WTC11 (cell line): ENCODE results near the gene ADGRD2. TPM values are rescaled to one million over a fixed set of nuclear protein-coding genes. Genes with fewer than 3 reads are reported as not detected.

ENCODE experiments used
- ATAC-seq: fragments of 200-7000 bp; cut with Tn5 transposase; 2 replicates; pipeline ENCODE4 v1.10.0; 2021; ENCODE audit warnings: mild to moderate bottlenecking, moderate library complexity
- CTCF ChIA-PET: fragments of 300-600 bp; sonication (Branson Sonifier 250); formaldehyde crosslinking; loops from one replicate; lab custom pipeline; 2021; ENCODE audit warnings: antibody characterized with exemption; lab: Charles Lee
- POLR2A ChIA-PET: fragments of 350-600 bp; sonication (Branson Sonifier 250); formaldehyde crosslinking; loops from one replicate; lab custom pipeline; 2021; ENCODE audit warnings: antibody characterized with exemption; lab: Charles Lee
- DNase-seq: peaks from one replicate; pipeline ENCODE4 v3.0.0; 2021; ENCODE audit warnings: low spot score
- H3K27ac Mint-ChIP-seq: 2 replicates; pipeline ENCODE4 v1.8.0; 2021; ENCODE audit warnings: mixed read lengths
- H3K27me3 Mint-ChIP-seq: 2 replicates; pipeline ENCODE4 v1.8.0; 2021; ENCODE audit warnings: low read depth, mild to moderate bottlenecking, moderate library complexity, mixed read lengths
- H3K36me3 Mint-ChIP-seq: 2 replicates; pipeline ENCODE4 v1.8.0; 2021; ENCODE audit warnings: mixed read lengths
- H3K4me1 Mint-ChIP-seq: 2 replicates; pipeline ENCODE4 v1.8.0; 2022; ENCODE audit warnings: mixed read lengths
- H3K4me3 Mint-ChIP-seq: 2 replicates; pipeline ENCODE4 v1.8.0; 2021; ENCODE audit warnings: mild to moderate bottlenecking, moderate library complexity, mixed read lengths
- H3K9me3 Mint-ChIP-seq: 2 replicates; pipeline ENCODE4 v1.8.0; 2021; ENCODE audit warnings: mixed read lengths
- CBFB ChIP-seq: sonication (generic); formaldehyde crosslinking; IDR thresholded peaks from 2 replicates; pipeline ENCODE4 v1.8.1; 2022; ENCODE audit warnings: mild to moderate bottlenecking, low read depth, missing genetic modification reagents
- CREB1 ChIP-seq: sonication (generic); formaldehyde crosslinking; IDR thresholded peaks from 2 replicates; pipeline ENCODE4 v1.8.0; 2023; ENCODE audit warnings: mild to moderate bottlenecking, missing genetic modification reagents
- FOXJ3 ChIP-seq: sonication (generic); formaldehyde crosslinking; IDR thresholded peaks from 2 replicates; pipeline ENCODE4 v1.9.0; 2021; ENCODE audit warnings: missing genetic modification reagents, mild to moderate bottlenecking, borderline replicate concordance
- FOXK1 ChIP-seq: sonication (generic); formaldehyde crosslinking; IDR thresholded peaks from 2 replicates; pipeline ENCODE4 v1.8.0; 2022; ENCODE audit warnings: mild to moderate bottlenecking, moderate library complexity, missing genetic modification reagents
- GTF2I ChIP-seq: fragments of 250-450 bp; sonication (Bioruptor Pico); conservative IDR thresholded peaks from 2 replicates; pipeline ENCODE4 v1.4.0; 2021; ENCODE audit warnings: mild to moderate bottlenecking
- IRF2 ChIP-seq: sonication (generic); formaldehyde crosslinking; IDR thresholded peaks from 2 replicates; pipeline ENCODE4 v1.8.0; 2022; ENCODE audit warnings: low read depth, missing genetic modification reagents, borderline replicate concordance
- KAT7 ChIP-seq: sonication (generic); formaldehyde crosslinking; IDR thresholded peaks from 2 replicates; pipeline ENCODE4 v1.8.1; 2023; ENCODE audit warnings: missing genetic modification reagents, mild to moderate bottlenecking, borderline replicate concordance
- SP1 ChIP-seq: sonication (generic); formaldehyde crosslinking; conservative IDR thresholded peaks from 2 replicates; pipeline ENCODE4 v1.8.1; 2022; ENCODE audit warnings: missing genetic modification reagents
- TCF7 ChIP-seq: sonication (generic); formaldehyde crosslinking; IDR thresholded peaks from 2 replicates; pipeline ENCODE4 v1.8.0; 2022; ENCODE audit warnings: mild to moderate bottlenecking, low read depth, missing genetic modification reagents, moderate library complexity
- ZNF396 ChIP-seq: fragments of 250-450 bp; sonication (Bioruptor Pico); IDR thresholded peaks from 2 replicates; pipeline ENCODE4 v1.8.0; 2021; ENCODE audit warnings: mild to moderate bottlenecking, moderate library complexity, borderline replicate concordance
- total RNA-seq: library from RNA; stranded (reverse); gene quantifications from 3 replicates; pipeline ENCODE4 v1.2.3, GENCODE V29; 2021
- TF ChIP-seq, protein P1 (sequence below): sonication (generic); formaldehyde crosslinking; conservative IDR thresholded peaks from 2 replicates; pipeline ENCODE4 v1.8.1; 2023; ENCODE audit warnings: mild to moderate bottlenecking, low read depth, missing genetic modification reagents, moderate library complexity
- TF ChIP-seq, protein P2 (sequence below): sonication (generic); formaldehyde crosslinking; conservative IDR thresholded peaks from 2 replicates; pipeline ENCODE4 v1.8.1; 2022; ENCODE audit warnings: mild to moderate bottlenecking, missing genetic modification reagents
- TF ChIP-seq, protein P3 (sequence below): sonication (generic); formaldehyde crosslinking; IDR thresholded peaks from 2 replicates; pipeline ENCODE4 v1.8.1; 2022; ENCODE audit warnings: low read depth, missing genetic modification reagents, borderline replicate concordance
- TF ChIP-seq, protein P4 (sequence below): sonication (generic); formaldehyde crosslinking; IDR thresholded peaks from 2 replicates; pipeline ENCODE4 v1.8.1; 2023; ENCODE audit warnings: mild to moderate bottlenecking, missing genetic modification reagents
- TF ChIP-seq, protein P5 (sequence below): sonication (generic); formaldehyde crosslinking; IDR thresholded peaks from 2 replicates; pipeline ENCODE4 v1.8.1; 2022; ENCODE audit warnings: mild to moderate bottlenecking, moderate library complexity, missing genetic modification reagents
- TF ChIP-seq, protein P6 (sequence below): sonication (generic); formaldehyde crosslinking; IDR thresholded peaks from 2 replicates; pipeline ENCODE4 v1.8.1; 2023; ENCODE audit warnings: mild to moderate bottlenecking, moderate library complexity, missing genetic modification reagents
- TF ChIP-seq, protein P7 (sequence below): sonication (generic); formaldehyde crosslinking; IDR thresholded peaks from 2 replicates; pipeline ENCODE4 v1.8.0; 2022; ENCODE audit warnings: mild to moderate bottlenecking, missing genetic modification reagents
- TF ChIP-seq, protein P8 (sequence below): fragments of 250-450 bp; sonication (Bioruptor Pico); IDR thresholded peaks from 2 replicates; pipeline ENCODE4 v2.1.2; 2022; ENCODE audit warnings: mild to moderate bottlenecking, moderate library complexity
- TF ChIP-seq, protein P9 (sequence below): sonication (generic); formaldehyde crosslinking; IDR thresholded peaks from 2 replicates; pipeline ENCODE4 v1.8.1; 2023; ENCODE audit warnings: mild to moderate bottlenecking, missing genetic modification reagents
- TF ChIP-seq, protein P10 (sequence below): sonication (generic); formaldehyde crosslinking; IDR thresholded peaks from 2 replicates; pipeline ENCODE4 v1.8.1; 2023; ENCODE audit warnings: mild to moderate bottlenecking, missing genetic modification reagents, moderate library complexity

The ADGRD2 gene
- total RNA-seq, 1 experiment from 2014 or later = 0.61 TPM

DNA sequence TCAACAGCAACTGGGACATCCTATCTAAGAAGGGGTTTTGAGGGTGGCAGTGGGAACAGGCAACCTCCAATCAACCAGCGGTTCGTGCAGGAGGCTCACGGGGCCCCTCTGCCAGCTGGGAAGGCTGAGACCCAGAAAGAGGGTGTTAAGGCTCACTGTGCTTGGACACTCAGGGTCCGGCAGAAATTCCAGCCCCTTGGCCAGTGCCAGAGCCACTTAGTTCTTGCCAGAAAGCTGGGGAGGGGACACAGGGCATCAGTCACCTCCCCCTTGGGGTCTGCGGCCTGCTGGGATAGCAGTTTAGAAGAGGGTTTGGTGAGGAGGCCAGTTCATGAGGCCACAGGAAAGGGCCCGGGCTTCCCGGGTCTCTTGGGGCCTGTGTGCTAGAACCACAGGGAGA, 20.5 kb downstream of the ADGRD2 start:
- H3K27ac Mint-ChIP-seq = no peak overlapping the region
- POLR2A ChIA-PET = no interaction called here
- no peak overlapping the region for H3K4me3 Mint-ChIP-seq
- ATAC-seq (no peak), DNase-seq (no peak)
- no peaks in the 10 kb centered on the region for H3K36me3 Mint-ChIP-seq
- no peaks in the 10 kb centered on the region for H3K27me3 Mint-ChIP-seq
- TF ChIP-seq CBFB (CRISPR knock-in tag) (no peak), ZNF396 (CRISPR knock-in tag) (no peak), GTF2I (no peak), TCF7 (CRISPR knock-in tag) (no peak), IRF2 (CRISPR knock-in tag) (no peak), FOXK1 (CRISPR knock-in tag) (no peak), SP1 (CRISPR knock-in tag) (no peak)
- TF ChIP-seq, protein P1, sequence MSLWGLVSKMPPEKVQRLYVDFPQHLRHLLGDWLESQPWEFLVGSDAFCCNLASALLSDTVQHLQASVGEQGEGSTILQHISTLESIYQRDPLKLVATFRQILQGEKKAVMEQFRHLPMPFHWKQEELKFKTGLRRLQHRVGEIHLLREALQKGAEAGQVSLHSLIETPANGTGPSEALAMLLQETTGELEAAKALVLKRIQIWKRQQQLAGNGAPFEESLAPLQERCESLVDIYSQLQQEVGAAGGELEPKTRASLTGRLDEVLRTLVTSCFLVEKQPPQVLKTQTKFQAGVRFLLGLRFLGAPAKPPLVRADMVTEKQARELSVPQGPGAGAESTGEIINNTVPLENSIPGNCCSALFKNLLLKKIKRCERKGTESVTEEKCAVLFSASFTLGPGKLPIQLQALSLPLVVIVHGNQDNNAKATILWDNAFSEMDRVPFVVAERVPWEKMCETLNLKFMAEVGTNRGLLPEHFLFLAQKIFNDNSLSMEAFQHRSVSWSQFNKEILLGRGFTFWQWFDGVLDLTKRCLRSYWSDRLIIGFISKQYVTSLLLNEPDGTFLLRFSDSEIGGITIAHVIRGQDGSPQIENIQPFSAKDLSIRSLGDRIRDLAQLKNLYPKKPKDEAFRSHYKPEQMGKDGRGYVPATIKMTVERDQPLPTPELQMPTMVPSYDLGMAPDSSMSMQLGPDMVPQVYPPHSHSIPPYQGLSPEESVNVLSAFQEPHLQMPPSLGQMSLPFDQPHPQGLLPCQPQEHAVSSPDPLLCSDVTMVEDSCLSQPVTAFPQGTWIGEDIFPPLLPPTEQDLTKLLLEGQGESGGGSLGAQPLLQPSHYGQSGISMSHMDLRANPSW (CRISPR knock-in tag) = no peak
- TF ChIP-seq, protein P2, sequence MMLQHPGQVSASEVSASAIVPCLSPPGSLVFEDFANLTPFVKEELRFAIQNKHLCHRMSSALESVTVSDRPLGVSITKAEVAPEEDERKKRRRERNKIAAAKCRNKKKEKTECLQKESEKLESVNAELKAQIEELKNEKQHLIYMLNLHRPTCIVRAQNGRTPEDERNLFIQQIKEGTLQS = no peak
- TF ChIP-seq, all 79 proteins: peak for 0
- CTCF ChIA-PET = no interaction called here
- Mint-ChIP-seq H3K9me3 (no peaks in the 10 kb centered on the region), H3K4me1 (0 out of 2 replicates have a peak, but pooled peaks cover 3% of the 10 kb centered on the region)

DNA sequence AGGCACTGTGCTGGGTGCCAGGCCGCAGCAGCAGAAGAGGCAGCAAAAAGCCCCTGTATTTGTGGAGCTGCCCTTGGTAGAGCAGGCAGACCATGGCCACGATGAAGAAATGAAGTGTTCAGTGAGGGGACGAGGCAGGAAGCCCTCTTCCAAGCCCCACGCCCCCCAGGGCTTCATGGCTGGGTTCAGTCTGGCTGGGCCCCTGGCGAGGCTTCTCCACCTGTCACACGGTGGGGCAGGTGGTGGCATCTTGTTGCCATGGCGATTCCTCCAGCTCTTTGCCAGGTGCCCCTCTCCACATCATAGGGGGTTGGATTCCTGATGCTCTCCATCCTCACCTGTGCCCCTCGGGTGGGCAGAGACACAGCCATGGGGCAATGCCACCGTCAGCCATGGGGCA, 21.5 kb downstream of the ADGRD2 start:
- Mint-ChIP-seq H3K9me3 (no peaks in the 10 kb centered on the region), H3K4me3 (no peak overlapping the region), H3K27me3 (peaks cover 9% of the 10 kb centered on the region; the same call in 1 of the 2 replicates), H3K27ac (no peak overlapping the region), H3K36me3 (no peaks in the 10 kb centered on the region), H3K4me1 (0 out of 2 replicates have a peak, but pooled peaks cover 3% of the 10 kb centered on the region)
- DNase-seq = no peak
- no peak for ATAC-seq
- CTCF ChIA-PET = no interaction called here
- POLR2A ChIA-PET = no interaction called here
- no peak for TF ChIP-seq FOXJ3
- TF ChIP-seq, protein P3, sequence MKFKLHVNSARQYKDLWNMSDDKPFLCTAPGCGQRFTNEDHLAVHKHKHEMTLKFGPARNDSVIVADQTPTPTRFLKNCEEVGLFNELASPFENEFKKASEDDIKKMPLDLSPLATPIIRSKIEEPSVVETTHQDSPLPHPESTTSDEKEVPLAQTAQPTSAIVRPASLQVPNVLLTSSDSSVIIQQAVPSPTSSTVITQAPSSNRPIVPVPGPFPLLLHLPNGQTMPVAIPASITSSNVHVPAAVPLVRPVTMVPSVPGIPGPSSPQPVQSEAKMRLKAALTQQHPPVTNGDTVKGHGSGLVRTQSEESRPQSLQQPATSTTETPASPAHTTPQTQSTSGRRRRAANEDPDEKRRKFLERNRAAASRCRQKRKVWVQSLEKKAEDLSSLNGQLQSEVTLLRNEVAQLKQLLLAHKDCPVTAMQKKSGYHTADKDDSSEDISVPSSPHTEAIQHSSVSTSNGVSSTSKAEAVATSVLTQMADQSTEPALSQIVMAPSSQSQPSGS (CRISPR knock-in tag) = no peak
- TF ChIP-seq KAT7 (CRISPR knock-in tag) = no peak
- TF ChIP-seq, protein P4, sequence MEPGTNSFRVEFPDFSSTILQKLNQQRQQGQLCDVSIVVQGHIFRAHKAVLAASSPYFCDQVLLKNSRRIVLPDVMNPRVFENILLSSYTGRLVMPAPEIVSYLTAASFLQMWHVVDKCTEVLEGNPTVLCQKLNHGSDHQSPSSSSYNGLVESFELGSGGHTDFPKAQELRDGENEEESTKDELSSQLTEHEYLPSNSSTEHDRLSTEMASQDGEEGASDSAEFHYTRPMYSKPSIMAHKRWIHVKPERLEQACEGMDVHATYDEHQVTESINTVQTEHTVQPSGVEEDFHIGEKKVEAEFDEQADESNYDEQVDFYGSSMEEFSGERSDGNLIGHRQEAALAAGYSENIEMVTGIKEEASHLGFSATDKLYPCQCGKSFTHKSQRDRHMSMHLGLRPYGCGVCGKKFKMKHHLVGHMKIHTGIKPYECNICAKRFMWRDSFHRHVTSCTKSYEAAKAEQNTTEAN (CRISPR knock-in tag) = no peak
- TF ChIP-seq, protein P5, sequence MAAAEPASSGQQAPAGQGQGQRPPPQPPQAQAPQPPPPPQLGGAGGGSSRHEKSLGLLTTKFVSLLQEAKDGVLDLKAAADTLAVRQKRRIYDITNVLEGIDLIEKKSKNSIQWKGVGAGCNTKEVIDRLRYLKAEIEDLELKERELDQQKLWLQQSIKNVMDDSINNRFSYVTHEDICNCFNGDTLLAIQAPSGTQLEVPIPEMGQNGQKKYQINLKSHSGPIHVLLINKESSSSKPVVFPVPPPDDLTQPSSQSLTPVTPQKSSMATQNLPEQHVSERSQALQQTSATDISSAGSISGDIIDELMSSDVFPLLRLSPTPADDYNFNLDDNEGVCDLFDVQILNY (CRISPR knock-in tag) = no peak
- TF ChIP-seq, protein P6, sequence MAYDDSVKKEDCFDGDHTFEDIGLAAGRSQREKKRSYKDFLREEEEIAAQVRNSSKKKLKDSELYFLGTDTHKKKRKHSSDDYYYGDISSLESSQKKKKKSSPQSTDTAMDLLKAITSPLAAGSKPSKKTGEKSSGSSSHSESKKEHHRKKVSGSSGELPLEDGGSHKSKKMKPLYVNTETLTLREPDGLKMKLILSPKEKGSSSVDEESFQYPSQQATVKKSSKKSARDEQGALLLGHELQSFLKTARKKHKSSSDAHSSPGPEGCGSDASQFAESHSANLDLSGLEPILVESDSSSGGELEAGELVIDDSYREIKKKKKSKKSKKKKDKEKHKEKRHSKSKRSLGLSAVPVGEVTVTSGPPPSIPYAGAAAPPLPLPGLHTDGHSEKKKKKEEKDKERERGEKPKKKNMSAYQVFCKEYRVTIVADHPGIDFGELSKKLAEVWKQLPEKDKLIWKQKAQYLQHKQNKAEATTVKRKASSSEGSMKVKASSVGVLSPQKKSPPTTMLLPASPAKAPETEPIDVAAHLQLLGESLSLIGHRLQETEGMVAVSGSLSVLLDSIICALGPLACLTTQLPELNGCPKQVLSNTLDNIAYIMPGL (CRISPR knock-in tag) = no peak
- TF ChIP-seq, protein P7, sequence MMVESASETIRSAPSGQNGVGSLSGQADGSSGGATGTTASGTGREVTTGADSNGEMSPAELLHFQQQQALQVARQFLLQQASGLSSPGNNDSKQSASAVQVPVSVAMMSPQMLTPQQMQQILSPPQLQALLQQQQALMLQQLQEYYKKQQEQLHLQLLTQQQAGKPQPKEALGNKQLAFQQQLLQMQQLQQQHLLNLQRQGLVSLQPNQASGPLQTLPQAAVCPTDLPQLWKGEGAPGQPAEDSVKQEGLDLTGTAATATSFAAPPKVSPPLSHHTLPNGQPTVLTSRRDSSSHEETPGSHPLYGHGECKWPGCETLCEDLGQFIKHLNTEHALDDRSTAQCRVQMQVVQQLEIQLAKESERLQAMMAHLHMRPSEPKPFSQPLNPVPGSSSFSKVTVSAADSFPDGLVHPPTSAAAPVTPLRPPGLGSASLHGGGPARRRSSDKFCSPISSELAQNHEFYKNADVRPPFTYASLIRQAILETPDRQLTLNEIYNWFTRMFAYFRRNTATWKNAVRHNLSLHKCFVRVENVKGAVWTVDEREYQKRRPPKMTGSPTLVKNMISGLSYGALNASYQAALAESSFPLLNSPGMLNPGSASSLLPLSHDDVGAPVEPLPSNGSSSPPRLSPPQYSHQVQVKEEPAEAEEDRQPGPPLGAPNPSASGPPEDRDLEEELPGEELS (CRISPR knock-in tag) = no peak
- TF ChIP-seq, protein P8, sequence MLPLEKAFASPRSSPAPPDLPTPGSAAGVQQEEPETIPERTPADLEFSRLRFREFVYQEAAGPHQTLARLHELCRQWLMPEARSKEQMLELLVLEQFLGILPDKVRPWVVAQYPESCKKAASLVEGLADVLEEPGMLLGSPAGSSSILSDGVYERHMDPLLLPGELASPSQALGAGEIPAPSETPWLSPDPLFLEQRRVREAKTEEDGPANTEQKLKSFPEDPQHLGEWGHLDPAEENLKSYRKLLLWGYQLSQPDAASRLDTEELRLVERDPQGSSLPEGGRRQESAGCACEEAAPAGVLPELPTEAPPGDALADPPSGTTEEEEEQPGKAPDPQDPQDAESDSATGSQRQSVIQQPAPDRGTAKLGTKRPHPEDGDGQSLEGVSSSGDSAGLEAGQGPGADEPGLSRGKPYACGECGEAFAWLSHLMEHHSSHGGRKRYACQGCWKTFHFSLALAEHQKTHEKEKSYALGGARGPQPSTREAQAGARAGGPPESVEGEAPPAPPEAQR (CRISPR knock-in tag) = no peak
- TF ChIP-seq, protein P9, sequence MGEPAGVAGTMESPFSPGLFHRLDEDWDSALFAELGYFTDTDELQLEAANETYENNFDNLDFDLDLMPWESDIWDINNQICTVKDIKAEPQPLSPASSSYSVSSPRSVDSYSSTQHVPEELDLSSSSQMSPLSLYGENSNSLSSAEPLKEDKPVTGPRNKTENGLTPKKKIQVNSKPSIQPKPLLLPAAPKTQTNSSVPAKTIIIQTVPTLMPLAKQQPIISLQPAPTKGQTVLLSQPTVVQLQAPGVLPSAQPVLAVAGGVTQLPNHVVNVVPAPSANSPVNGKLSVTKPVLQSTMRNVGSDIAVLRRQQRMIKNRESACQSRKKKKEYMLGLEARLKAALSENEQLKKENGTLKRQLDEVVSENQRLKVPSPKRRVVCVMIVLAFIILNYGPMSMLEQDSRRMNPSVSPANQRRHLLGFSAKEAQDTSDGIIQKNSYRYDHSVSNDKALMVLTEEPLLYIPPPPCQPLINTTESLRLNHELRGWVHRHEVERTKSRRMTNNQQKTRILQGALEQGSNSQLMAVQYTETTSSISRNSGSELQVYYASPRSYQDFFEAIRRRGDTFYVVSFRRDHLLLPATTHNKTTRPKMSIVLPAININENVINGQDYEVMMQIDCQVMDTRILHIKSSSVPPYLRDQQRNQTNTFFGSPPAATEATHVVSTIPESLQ = no peak
- TF ChIP-seq GTF2I = no peak
- TF ChIP-seq CREB1 (CRISPR knock-in tag) = no peak
- TF ChIP-seq, protein P10, sequence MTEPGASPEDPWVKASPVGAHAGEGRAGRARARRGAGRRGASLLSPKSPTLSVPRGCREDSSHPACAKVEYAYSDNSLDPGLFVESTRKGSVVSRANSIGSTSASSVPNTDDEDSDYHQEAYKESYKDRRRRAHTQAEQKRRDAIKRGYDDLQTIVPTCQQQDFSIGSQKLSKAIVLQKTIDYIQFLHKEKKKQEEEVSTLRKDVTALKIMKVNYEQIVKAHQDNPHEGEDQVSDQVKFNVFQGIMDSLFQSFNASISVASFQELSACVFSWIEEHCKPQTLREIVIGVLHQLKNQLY (CRISPR knock-in tag) = no peak
- TF ChIP-seq FOXK1 (CRISPR knock-in tag) = no peak
